Caki2 (cell line): ENCODE measurements around the gene MGMT. TPM values are rescaled to one million over a fixed set of nuclear protein-coding genes. Genes with fewer than 3 reads are reported as not detected.
A peak's percentile ranks its signal among the peaks of the same experiment; 100 is the strongest.

Experiments used
- DNase-seq: peaks from one replicate; pipeline ENCODE4 v3.0.0-alpha.2; 2015; ENCODE audit warnings: low read depth
- in situ Hi-C: cut with HindIII; loops from 2 replicates; pipeline ENCODE4 v1.10.0; 2016; ENCODE audit warnings: low sequenced_read_pairs, low pct_unique_long_range_greater_than_20kb, mixed read lengths
- total RNA-seq: library from RNA; depleted of rRNA; stranded (reverse); fragments of >200 nt; shearing (Covaris generic); gene quantifications from 2 replicates; pipeline ENCODE4 v1.2.3, GENCODE V29; 2014; ENCODE audit warnings: low replicate concordance

The MGMT gene
- total RNA-seq, 1 experiment from 2014 or later = 101 TPM

DNA sequence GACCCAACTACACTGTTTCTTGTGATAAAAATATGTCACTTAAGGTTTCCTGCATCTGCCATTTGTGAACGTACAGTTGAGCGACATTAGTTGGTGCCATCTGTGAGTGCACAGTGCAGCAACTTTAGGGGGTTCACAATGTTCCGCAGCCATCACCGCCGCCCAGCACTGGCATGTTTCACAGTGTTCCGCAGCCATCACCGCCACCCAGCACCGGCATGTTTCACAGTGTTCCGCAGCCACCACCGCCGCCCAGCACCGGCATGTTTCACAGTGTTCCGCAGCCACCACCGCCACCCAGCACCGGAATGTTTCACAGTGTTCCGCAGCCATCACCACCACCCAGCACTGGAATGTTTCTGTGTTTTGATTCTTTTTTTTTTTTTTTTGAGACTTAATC lies 83.0 kb downstream of the MGMT start:
- in situ Hi-C loops = no loop called here
- DNase-seq = no peak

DNA sequence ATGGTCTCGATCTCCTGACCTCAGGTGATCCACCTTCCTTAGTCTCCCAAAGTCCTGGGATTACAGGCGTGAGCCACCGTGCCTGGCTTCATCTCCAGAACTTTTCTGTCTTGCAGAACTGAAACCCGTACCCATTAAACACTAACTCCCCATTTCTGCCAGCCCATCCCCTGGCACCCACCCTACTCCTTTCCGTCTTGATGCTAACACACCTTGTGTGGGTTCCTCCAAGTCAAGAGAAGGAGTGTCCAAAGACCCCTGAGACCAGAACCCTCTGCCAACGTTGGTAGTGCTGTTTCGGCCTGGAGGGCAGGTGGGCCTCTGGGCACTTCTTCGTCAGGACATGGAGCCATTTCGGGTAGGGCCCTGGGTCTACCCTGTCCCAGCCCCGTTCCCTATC lies 83.6 kb downstream of the MGMT start:
- in situ Hi-C loops = no loop called here

DNA sequence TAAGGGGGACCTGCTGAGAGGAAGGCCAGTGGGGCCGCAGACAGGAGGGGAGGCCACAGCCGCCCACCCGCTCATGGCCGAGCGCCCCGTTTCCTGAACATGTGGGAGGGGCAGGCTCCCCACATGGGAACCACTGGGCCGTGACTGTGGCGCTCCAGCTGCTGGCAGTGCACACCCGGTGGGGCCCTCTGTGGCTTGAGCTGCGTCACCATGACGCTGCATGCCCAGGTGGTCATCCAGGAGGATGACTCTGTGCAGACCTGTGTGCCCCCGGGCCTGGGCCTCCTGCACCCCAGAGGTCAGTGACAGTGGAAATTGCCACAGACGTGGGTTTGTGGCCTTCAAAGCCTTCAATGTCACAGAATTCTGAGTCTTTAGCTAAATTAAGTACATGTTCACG lies 85.1 kb downstream of the MGMT start:
- no peak for DNase-seq
- in situ Hi-C loops = no loop called here

More for the DNA sequence above, 83.6 kb downstream of the MGMT start:
- DNase-seq = no peak

DNA sequence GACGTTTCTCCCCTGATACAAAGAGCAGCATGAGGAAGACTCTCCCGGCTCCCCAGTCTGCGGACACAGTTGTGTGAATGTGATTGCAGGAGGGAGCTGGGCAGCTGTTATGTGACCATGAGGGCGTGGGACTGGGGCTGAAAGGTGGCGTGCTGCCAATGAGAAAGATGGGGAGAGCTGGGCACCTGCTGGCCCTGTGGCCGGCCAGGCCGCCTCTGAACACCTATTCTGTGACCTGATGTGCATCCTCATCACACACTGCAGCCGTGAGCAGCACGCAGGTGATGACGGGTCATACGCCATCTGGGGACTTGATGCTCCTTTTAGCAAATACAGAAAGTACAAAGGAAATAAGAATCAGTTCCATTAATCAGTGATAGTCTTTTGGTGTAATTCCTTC lies 86.9 kb downstream of the MGMT start:
- DNase-seq = no peak
- in situ Hi-C loops = no loop called here

DNA sequence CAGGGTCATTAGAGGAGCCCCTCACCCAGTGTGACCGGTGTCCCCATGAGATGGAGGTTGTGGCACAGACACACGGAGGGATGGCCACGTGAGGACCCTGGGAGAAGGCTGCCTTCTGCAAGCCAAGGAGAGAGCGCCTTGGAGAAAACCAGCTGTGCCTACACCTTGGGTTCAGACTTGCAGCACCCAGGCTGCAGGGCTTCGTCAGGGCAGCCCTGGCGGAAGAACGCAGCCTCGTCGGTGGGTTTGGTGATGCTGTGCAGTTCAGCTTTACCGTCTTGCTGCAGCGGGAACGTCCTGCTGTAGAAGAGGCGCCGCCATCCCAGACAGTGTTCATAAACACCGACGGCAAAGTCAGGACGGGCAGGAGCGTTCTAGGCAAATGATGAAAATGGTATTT lies 89.3 kb downstream of the MGMT start:
- in situ Hi-C loops = no loop called here
- no peak for DNase-seq

DNA sequence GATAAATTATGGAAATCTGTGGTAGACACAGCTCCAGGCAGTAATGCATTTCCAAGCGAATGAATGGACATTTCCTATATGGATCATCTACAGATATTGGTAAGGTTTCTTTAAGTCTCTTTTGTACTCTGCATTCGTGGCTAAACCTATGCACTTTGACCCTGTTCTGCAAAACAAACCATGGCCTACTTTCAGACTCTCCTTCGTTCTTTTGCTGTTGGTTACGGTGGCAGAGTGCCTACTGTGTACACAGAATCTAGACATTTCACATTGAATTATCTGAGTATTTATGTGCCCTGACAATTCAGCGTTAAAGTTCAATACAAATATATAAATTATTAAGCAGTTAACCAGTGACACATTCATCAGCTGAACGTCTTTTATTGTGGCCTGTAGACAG lies 93.3 kb downstream of the MGMT start:
- in situ Hi-C loops = no loop called here
- no peak for DNase-seq

DNA sequence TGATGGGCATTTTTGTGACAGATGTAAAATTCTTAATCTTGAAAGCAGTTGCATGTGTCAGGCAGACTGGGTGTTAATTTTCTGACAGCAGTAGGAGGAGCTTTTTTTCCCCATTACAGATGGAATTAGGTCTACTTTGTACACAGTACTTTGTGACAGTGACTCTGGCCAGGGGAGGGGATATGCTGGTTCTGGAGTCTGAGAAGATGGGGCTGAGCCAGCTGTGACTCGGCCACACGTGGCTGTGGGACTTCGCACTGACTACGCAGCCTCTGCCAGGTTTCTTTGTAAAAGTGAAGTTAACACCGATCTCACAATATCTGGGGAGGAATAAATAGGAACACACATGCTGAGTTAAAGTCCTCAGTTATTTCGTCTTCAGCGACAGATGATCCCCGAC lies 95.4 kb downstream of the MGMT start:
- in situ Hi-C loops = no loop called here
- DNase-seq = no peak

DNA sequence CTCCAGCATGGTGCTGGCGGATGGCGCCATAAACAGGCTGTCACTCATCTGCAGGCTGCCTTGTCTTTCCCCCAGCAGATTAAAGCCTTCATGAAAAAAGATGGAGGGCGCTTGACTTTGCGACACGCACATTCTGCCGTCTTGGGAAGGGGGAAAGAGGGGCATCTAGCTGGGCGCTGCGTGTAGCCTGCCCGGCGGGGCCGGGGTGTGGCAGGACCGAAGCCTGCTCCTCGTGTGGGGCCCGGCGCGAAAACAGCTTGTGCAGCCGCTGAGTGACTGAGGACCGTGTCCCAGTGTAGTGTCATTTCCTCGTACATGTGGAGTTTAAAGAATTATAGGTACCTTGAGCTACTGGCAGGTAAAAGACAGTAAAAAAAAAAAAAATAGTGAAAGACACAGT lies 97.9 kb downstream of the MGMT start:
- in situ Hi-C loops = no loop called here
- DNase-seq = no peak

DNA sequence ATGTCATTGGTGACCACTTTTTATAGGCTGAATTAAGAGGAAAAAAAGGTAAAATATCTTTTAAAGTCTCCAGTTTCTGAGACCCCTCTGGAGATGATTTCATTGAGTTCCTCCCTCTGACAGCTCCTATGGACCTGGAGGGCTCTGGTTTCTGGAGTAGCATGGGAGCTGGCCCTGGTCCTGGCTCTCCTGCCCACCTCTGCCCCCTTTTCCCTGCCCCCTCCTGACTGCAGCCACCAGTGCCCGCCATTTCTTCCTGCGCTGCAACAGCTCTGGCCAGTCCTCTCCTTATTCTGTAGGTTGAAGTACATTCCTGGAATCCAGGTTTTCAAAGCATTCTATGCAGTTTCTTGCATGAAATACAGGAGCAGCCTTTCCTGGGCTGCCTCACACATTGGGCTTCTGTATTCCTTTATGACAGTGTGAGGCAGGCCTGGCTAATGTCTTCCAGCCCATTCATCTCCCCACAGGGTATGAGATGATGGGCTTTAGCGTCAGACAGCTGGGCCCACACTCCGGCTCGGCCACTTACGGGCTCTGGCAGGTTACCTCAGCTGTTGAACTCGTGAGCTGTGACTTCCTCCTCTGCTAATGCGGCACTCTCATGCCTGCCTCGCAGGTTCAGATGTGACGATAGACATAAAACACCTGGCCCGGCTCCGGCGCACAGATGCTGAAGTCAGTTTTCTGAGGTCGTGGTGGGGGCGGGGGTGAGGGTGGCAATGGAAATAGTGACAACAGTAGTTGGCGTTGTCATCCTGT lies 101.7 kb downstream of the MGMT start:
- no peak for DNase-seq
- in situ Hi-C loops = no loop called here

DNA sequence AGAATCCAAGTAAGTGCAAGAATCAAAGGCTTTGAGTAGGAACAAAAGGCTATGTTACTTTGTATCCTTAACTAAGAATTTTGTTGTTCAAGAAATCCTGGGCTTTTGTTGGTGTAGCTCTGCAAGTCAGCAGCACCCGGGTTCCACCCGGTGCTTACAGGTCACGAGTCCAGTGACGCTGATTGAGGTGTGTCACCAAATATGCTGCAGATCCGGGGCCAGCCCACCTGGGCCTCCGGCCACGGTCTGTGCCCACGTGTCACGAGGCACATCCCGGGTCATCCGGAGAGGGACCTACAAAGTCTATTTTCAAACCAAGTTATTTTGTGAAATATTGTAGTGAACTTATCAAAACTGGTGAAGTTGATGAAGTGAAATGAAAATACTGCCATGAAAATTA lies 103.1 kb downstream of the MGMT start:
- DNase-seq = no peak
- in situ Hi-C loops = no loop called here

DNA sequence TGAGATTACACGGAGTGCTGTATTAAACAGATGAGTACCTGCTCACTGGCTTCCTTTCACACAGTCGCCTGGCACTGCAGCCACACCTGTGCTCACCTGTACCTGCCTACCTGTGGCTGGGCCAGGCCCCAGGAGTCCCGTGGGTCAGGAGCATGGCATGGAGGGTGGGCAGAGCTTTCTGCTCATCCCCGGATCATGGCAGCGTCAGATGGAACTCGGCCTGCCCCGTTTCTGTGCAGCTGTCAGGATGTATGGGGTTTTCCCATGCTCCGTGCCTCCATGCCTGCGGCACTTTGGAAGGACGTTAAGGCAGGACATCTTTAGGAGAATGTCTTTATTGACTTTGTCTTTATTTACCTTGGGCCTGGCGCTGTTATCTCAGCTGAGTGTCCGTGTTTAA lies 112.2 kb downstream of the MGMT start:
- in situ Hi-C loops = no loop called here
- no peak for DNase-seq

DNA sequence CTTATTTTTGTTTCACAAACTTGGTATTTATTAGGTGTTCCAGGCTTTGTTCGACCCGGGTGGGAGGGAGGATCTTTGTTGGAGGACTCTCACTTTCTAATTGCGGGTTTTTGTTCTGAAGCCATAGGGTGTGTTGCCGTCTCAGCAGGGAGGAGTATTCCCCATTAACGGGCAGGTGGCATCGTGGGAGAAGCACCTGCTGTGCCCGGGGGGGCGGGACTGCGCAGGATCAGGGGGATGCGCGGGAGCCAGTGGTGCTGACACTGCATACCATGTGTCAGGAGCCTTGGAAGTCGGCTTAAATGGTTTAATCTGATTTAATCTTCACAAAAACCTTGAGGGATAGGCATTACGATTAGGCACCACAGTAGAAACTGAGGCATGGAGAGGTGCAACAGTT lies 113.0 kb downstream of the MGMT start:
- DNase-seq = no peak
- in situ Hi-C loops = no loop called here

DNA sequence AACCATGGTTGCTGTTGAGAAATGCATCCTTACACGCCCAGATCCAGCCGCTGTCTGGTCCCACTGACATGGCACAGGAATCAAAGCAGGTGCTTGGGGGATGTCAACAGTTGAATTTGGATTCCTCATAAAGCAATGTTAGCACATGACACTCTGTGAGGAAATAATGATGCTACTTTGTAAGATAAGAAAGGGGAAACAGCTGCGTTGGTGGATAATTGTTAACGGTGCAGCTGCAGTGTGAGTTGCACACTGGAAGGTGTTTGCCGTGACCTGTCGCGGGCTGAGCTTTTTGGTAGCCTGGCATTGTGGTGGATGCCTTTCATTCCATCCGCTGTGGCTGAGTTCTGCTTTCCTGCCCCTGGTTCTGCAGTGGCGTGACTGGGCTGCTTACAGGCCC lies 113.9 kb downstream of the MGMT start:
- in situ Hi-C loops = no loop called here
- no peak for DNase-seq

DNA sequence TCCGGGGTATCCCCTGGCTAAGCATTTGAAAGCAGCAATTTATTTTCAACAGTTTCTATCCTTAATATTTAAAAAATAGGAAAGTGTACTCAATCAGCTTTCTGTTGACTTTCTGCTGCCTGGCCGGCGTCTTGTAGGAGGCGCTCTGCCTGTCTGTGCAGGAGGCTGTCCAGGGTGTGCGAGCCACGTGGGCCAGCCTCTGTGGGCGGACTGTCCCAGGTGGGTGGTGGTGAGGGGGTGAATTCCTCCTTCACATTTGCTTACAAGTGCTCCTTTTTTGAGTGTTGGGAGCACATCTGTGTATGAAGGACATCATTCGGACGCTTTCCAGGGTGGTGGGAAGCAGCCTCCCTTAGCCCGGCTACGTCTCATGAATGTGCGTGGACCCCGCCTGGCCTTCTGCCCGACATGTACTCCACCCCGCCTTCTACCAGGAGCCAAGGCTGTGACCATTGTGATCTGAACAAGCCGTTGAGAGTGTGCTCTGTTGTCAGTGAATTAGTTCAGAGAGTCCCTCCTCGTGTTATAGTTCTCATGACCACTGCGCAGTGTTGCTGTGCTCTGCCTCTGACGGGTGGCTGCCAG lies 114.9 kb downstream of the MGMT start:
- in situ Hi-C loops = no loop called here
- DNase-seq = no peak

DNA sequence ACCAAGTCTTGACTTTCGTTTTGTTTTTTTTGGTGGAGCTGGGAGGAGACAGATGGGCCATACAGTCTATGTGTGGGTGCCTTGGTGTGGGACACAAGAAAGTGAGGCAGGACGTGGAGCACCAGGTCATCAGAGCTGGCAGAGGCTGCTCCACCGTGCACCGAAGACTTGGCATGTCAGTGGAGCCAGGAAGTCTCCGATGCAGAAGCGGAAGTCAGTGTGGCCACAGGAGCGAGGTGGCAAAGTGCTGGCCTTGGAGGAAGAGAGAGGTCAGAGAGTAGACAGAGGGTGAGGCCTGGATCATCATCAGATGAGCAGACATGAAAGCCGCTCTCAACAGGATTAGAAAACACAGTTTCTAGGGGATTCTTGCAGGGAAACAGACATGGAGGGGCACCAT lies 116.8 kb downstream of the MGMT start:
- DNase-seq = no peak
- in situ Hi-C loops = no loop called here

DNA sequence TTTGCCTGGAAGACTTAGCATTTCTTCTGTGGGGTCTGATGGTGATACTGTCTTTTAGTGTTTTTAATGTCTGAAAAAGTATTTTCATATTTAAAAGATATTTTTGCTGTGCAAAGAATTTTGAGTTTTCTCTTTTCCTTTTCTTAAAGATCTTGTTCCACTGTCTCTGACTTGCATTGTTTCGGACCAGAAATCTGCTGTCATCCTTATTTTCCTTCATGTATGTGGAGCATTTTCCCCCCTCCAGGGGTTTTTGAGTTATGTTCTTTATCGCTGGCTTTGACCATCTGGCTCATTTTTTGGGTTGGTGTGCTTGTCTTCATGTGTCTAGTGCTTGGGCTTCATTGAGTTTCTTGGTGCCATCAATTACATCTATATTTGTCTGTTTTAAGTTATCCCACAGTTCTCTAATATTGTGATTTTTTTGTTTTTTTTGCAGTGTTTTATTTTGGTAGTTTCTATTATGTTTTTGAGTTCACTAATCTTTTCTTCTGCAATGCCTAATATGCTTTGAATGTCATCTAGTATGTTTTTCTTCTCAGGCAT lies 119.9 kb downstream of the MGMT start:
- peak; percentile 23 for DNase-seq
- in situ Hi-C loops = no loop called here

DNA sequence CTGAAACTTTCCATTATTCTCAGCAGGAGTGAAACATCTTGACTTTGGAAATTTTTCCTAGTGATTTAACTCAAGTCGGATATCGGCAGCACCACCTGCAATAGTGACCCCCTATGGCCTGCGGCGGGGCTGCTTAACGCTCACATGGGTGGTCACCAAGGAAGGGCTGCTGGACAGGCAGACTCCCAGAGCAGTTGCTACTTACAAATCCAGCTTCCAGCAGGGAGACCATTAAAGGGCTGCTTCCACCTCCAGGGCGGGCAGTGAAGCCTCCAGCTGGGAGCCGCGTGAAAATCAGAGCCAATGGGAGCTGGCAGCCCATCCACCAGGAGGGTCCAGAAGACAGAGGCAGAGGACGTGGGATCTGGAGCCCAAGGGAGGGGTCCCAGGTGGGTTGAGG lies 122.5 kb downstream of the MGMT start:
- in situ Hi-C loops = no loop called here
- DNase-seq = no peak

DNA sequence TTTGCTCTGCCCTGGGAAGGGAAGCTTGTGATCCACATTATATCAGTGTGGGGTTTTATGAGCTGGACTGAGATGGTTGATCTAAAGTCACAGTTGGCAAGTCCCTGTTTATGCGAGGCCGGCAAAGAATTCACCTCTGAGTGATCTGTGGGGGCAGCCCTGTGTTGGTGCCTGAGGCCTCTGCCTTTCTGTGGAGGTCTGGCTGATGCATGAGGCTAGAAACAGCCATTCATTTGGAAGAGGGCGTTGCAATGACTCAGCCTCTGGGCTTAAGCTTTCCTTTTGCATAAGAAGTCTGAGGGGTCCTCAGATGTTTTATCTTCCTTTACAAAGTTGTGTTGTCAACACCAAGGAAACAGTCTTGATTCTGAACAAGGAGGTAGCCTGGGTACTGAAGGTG lies 126.9 kb downstream of the MGMT start:
- peak; percentile 17 for DNase-seq
- in situ Hi-C loops = no loop called here

DNA sequence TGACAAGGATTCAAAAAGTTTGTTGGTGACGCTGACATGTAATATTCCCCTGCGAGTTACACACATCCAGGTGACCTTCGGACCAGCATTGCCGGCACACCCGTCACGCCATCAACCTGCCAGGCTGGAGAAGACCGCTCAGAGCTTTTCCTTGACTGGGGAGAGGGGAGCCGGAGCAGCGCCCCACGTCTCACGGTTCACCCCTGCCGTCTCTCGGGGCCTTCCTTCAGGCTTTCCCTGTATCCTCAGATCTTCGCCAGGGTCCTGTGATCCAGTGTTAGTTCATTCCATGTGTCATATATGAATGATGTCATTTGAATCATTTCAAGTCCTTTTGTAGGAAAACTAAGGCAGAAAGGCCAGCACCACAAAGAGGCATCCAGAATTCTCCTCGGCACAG lies 127.8 kb downstream of the MGMT start:
- DNase-seq = no peak
- in situ Hi-C loops = no loop called here

DNA sequence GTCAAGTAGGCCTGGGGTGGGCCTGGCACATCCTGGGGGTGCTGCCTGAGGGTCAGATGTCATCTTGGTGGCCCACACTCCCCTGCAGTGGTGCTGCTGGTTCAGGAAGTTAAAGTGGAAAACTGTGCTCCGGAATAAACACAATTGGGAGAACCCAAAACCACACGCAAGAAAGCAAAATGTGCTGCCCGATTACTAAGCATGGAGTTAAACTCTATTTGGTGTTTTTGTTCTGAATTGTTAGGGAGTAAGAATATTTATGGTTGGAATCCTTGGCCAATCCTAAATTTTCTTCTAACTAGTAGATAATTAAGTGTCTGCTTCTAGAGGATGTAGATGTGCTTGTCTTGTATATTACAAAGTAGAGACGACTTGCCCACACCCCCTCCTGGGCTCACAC lies 131.4 kb downstream of the MGMT start:
- in situ Hi-C loops = no loop called here
- DNase-seq = no peak
